H9 (cell line): ENCODE data around the gene VRK1. TPM values are rescaled to one million over a fixed set of nuclear protein-coding genes. Genes with fewer than 3 reads are reported as not detected.

Experiments
- DNase-seq: peaks from one replicate; pipeline ENCODE4 v3.0.0-alpha.2; 2017
- H2AFZ ChIP-seq: one replicate; pipeline ENCODE4 v1.6.1; 2013; ENCODE audit warnings: mild to moderate bottlenecking, low read length, control low read depth, moderate library complexity
- H2AK5ac ChIP-seq: 2 replicates; pipeline ENCODE4 v1.6.1; 2013; ENCODE audit warnings: low read length, control low read depth, mixed read lengths; ENCODE audit not compliant: insufficient read length
- H2BK120ac ChIP-seq: one replicate; pipeline ENCODE4 v1.6.1; 2013; ENCODE audit warnings: low read depth, mild to moderate bottlenecking, low read length, control low read depth, inconsistent platforms; ENCODE audit not compliant: poor library complexity, severe bottlenecking
- H2BK12ac ChIP-seq: 2 replicates; pipeline ENCODE4 v1.6.1; 2013; ENCODE audit warnings: low read length, control low read depth, mixed read lengths, low read depth; ENCODE audit not compliant: insufficient read length
- H2BK15ac ChIP-seq: 2 replicates; pipeline ENCODE4 v1.6.1; 2013; ENCODE audit warnings: low read depth, low read length, control low read depth
- H2BK20ac ChIP-seq: one replicate; pipeline ENCODE4 v1.6.1; 2013; ENCODE audit warnings: low read depth, mild to moderate bottlenecking, low read length, control low read depth, inconsistent platforms; ENCODE audit not compliant: poor library complexity, severe bottlenecking
- H2BK5ac ChIP-seq: 2 replicates; pipeline ENCODE4 v1.6.1; 2013; ENCODE audit warnings: low read length, control low read depth, mixed read lengths; ENCODE audit not compliant: insufficient read length
- H3K14ac ChIP-seq: 2 replicates; pipeline ENCODE4 v1.6.1; 2013; ENCODE audit warnings: low read length, control low read depth; ENCODE audit not compliant: insufficient read depth
- H3K18ac ChIP-seq: 2 replicates; pipeline ENCODE4 v1.6.1; 2013; ENCODE audit warnings: low read depth, mild to moderate bottlenecking, mixed read lengths, low read length, control low read depth; ENCODE audit not compliant: insufficient read length
- H3K23ac ChIP-seq: 2 replicates; pipeline ENCODE4 v1.6.1; 2013; ENCODE audit warnings: low read length, control low read depth, mixed read lengths, low read depth; ENCODE audit not compliant: insufficient read length
- H3K23me2 ChIP-seq: 2 replicates; pipeline ENCODE4 v1.6.1; 2013; ENCODE audit warnings: low read depth, mild to moderate bottlenecking, mixed read lengths, low read length, control low read depth; ENCODE audit not compliant: insufficient read length, poor library complexity, severe bottlenecking
- H3K27ac ChIP-seq: 2 replicates; pipeline ENCODE4 v1.5.1; 2013; ENCODE audit warnings: low read length, control low read depth, mixed read lengths, low read depth; ENCODE audit not compliant: insufficient read length
- H3K27me3 ChIP-seq: 2 replicates; pipeline ENCODE4 v1.6.1; 2013; ENCODE audit warnings: low read length, control low read depth, inconsistent platforms; ENCODE audit not compliant: insufficient read depth
- H3K4ac ChIP-seq: 2 replicates; pipeline ENCODE4 v1.6.1; 2013; ENCODE audit warnings: low read depth, mild to moderate bottlenecking, control low read depth, inconsistent platforms, low read length, moderate library complexity
- H3K4me1 ChIP-seq: 2 replicates; pipeline ENCODE4 v1.6.1; 2013; ENCODE audit warnings: low read length, control low read depth, inconsistent platforms; ENCODE audit not compliant: insufficient read depth
- H3K4me2 ChIP-seq: 2 replicates; pipeline ENCODE4 v1.6.1; 2013; ENCODE audit warnings: low read length, control low read depth, mixed read lengths; ENCODE audit not compliant: insufficient read length, insufficient read depth
- H3K56ac ChIP-seq: 2 replicates; pipeline ENCODE4 v1.6.1; 2013; ENCODE audit warnings: low read depth, mild to moderate bottlenecking, mixed read lengths, low read length, control low read depth; ENCODE audit not compliant: insufficient read length
- H3K79me1 ChIP-seq: 2 replicates; pipeline ENCODE4 v1.6.1; 2013; ENCODE audit warnings: low read depth, mild to moderate bottlenecking, moderate library complexity, low read length, control low read depth, inconsistent platforms; ENCODE audit not compliant: insufficient read depth, poor library complexity, severe bottlenecking
- H3K79me2 ChIP-seq: 2 replicates; pipeline ENCODE4 v1.6.1; 2013; ENCODE audit warnings: low read length, control low read depth, inconsistent platforms; ENCODE audit not compliant: insufficient read depth
- H3K9ac ChIP-seq: 2 replicates; pipeline ENCODE4 v1.6.1; 2013; ENCODE audit warnings: low read length, control low read depth, mixed read lengths; ENCODE audit not compliant: insufficient read length; ENCODE audit errors: extremely low read depth
- H3K9me3 ChIP-seq: one replicate; pipeline ENCODE4 v1.6.1; 2013; ENCODE audit warnings: low read depth, low read length, inconsistent platforms; ENCODE audit not compliant: control insufficient read depth
- H3T11ph ChIP-seq: one replicate; pipeline ENCODE4 v1.6.1; 2013; ENCODE audit warnings: mild to moderate bottlenecking, low read length, control low read depth, inconsistent platforms
- H4K20me1 ChIP-seq: one replicate; pipeline ENCODE4 v1.6.1; 2013; ENCODE audit not compliant: control insufficient read depth, insufficient read length, insufficient read depth
- H4K5ac ChIP-seq: 2 replicates; pipeline ENCODE4 v1.6.1; 2013; ENCODE audit warnings: low read depth, mild to moderate bottlenecking, mixed read lengths, low read length, control low read depth; ENCODE audit not compliant: insufficient read length
- H4K8ac ChIP-seq: replicated peaks from 2 replicates; pipeline ENCODE4 v1.6.1; 2013; ENCODE audit warnings: low read length, control low read depth, mixed read lengths, low read depth; ENCODE audit not compliant: insufficient read length
- H4K91ac ChIP-seq: 2 replicates; pipeline ENCODE4 v1.6.1; 2013; ENCODE audit warnings: low read depth, mild to moderate bottlenecking, moderate library complexity, mixed read lengths, low read length, control low read depth; ENCODE audit not compliant: insufficient read length
- H3K27ac Mint-ChIP-seq, 3 experiments: 2 replicates in 2 of 3; 3 replicates in 1 of 3; pipeline ENCODE4 v1.8.0; 2020 to 2021; ENCODE audit warnings: mixed read lengths in 3 of 3, mild to moderate bottlenecking in 1 of 3, moderate library complexity in 1 of 3
- H3K27me3 Mint-ChIP-seq: 2 replicates; pipeline ENCODE4 v1.8.0; 2021; ENCODE audit warnings: low read depth, mild to moderate bottlenecking, moderate library complexity, mixed read lengths
- H3K36me3 Mint-ChIP-seq, 3 experiments: 2 replicates in 2 of 3; 3 replicates in 1 of 3; pipeline ENCODE4 v1.8.0; 2020 to 2021; ENCODE audit warnings: low read depth in 3 of 3, mixed read lengths in 3 of 3; ENCODE audit not compliant: insufficient read depth in 1 of 3
- H3K4me1 Mint-ChIP-seq, 2 experiments: 2 replicates each; pipeline ENCODE4 v1.8.0; 2020; ENCODE audit warnings: mixed read lengths in 2 of 2
- H3K4me3 Mint-ChIP-seq, 2 experiments: 2 replicates in 1 of 2; 3 replicates in 1 of 2; pipeline ENCODE4 v1.8.0; 2020 to 2021; ENCODE audit warnings: mild to moderate bottlenecking in 2 of 2, mixed read lengths in 2 of 2, moderate library complexity in 1 of 2
- H3K9me3 Mint-ChIP-seq, 2 experiments: 2 replicates in 1 of 2; 3 replicates in 1 of 2; pipeline ENCODE4 v1.8.0; 2020; ENCODE audit warnings: mild to moderate bottlenecking in 2 of 2, mixed read lengths in 2 of 2, moderate library complexity in 1 of 2
- WGBS: extraction: QIAGEN DNeasy Blood & Tissue Kit; methylation state at CpG from one replicate; pipeline ENCODE4 v1.1.7; 2013; ENCODE audit warnings: missing lambda C conversion rate, low lambda C conversion rate, mixed read lengths; ENCODE audit not compliant: insufficient read length; ENCODE audit errors: extremely low coverage; 5-methylcytosine and 5-hydroxymethylcytosine counted together
- total RNA-seq: library from RNA; stranded (reverse); gene quantifications from 2 replicates; pipeline ENCODE4 v1.2.1, GENCODE V29; 2021
- TF ChIP-seq, protein P1 (sequence below): fragments of 200-600 bp; sonication (generic); conservative IDR thresholded peaks from 3 replicates; pipeline ENCODE4 v1.8.0; 2021; ENCODE audit warnings: antibody characterized with exemption, mild to moderate bottlenecking

The VRK1 gene
- total RNA-seq, 1 experiment from 2014 or later, result 55.7 TPM

DNA sequence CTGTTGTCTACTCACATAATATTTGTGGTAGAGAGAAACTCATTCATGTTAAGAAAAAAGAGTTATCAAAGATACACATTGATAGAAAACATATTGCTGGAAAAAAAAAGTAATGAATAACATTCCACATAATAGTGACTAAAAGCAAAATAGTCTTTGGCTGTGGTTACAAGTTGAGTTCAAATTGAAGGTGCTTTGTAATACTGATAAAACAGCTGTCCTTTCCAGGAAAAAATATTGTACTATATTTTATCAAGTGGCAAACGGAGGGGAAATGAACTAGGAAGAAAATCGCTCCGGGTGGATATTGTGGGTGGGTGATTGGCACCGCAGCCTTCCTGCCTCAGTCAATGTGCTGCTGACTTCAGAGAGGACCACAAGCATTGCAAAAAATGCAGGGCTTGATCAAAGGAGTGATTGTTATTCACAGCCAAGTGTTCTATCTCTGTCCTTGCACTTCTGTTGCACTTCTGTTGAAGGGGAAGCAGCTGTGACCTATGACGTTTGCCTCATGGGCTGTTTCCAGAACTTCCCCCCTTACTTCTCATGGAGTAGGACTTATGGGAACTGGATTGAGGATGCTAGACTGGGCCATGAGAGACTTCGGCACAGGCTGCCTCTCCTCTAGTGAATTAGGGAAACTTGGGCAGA lies 114.4 kb downstream of the VRK1 start:
- Histone ChIP-seq H2BK5ac (no peak overlapping the region), H3T11ph (no peak overlapping the region), H3K23me2 (no peaks in the 10 kb centered on the region), H3K79me1 (no peaks in the 10 kb centered on the region), H3K4me1 (no peaks in the 10 kb centered on the region), H2AK5ac (no peak overlapping the region), H3K56ac (no peak overlapping the region), H2BK20ac (no peak overlapping the region), H3K9me3 (peaks cover 5% of the 10 kb centered on the region), H3K27ac (no peak overlapping the region), H4K8ac (no peak overlapping the region), H2AFZ (no peak overlapping the region), H3K27me3 (no peaks in the 10 kb centered on the region), H3K18ac (no peak overlapping the region), H3K79me2 (no peaks in the 10 kb centered on the region), H3K4ac (no peak overlapping the region), H2BK120ac (no peak overlapping the region), H2BK12ac (no peak overlapping the region), H2BK15ac (no peak overlapping the region), H4K5ac (no peak overlapping the region), H3K23ac (no peak overlapping the region), H4K91ac (no peak overlapping the region), H3K14ac (no peak overlapping the region), H4K20me1 (no peaks in the 10 kb centered on the region), H3K4me2 (no peak overlapping the region), H3K9ac (no peak overlapping the region)
- no peaks in the 10 kb centered on the region for H3K4me1 Mint-ChIP-seq
- H3K36me3 Mint-ChIP-seq, result peaks cover 13 to 24% (median 18%) of the 10 kb centered on the region in 3 experiments
- TF ChIP-seq, protein P1, sequence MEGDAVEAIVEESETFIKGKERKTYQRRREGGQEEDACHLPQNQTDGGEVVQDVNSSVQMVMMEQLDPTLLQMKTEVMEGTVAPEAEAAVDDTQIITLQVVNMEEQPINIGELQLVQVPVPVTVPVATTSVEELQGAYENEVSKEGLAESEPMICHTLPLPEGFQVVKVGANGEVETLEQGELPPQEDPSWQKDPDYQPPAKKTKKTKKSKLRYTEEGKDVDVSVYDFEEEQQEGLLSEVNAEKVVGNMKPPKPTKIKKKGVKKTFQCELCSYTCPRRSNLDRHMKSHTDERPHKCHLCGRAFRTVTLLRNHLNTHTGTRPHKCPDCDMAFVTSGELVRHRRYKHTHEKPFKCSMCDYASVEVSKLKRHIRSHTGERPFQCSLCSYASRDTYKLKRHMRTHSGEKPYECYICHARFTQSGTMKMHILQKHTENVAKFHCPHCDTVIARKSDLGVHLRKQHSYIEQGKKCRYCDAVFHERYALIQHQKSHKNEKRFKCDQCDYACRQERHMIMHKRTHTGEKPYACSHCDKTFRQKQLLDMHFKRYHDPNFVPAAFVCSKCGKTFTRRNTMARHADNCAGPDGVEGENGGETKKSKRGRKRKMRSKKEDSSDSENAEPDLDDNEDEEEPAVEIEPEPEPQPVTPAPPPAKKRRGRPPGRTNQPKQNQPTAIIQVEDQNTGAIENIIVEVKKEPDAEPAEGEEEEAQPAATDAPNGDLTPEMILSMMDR, result no peak
- DNase-seq, result no peak
- WGBS, result no CpG with 5 or more reads among the region's 6 CpGs
- H3K4me3 Mint-ChIP-seq, result no peak overlapping the region
- peaks cover 14 to 20% of the 10 kb centered on the region in 2 experiments for H3K9me3 Mint-ChIP-seq
- peak overlapping the region in 1 of 3 experiments; percentile 57; a peak in 1 of 7 replicates for H3K27ac Mint-ChIP-seq
- H3K27me3 Mint-ChIP-seq, result peaks cover 1% of the 10 kb centered on the region; the same call in 1 of the 2 replicates
